Pulmonary artery endothelial cell (primary cell): ENCODE measurements around the gene MCM5. TPM values are rescaled to one million over a fixed set of nuclear protein-coding genes. Genes with fewer than 3 reads are reported as not detected.
"Not testable (repeated sequence)": the region's sequence is repeated elsewhere in the genome, so short reads cannot be mapped to it uniquely, and the experiment has no call there.

ENCODE experiments used
- DNase-seq: peaks from one replicate; pipeline ENCODE4 v3.0.0-alpha.2; 2011; ENCODE audit warnings: low read depth, low spot score
- total RNA-seq: library from RNA; depleted of rRNA; stranded (reverse); fragments of >200 nt; gene quantifications from 2 replicates; pipeline ENCODE4 v1.2.3, GENCODE V29; 2014

The MCM5 gene
- total RNA-seq, 1 donor from 2014 or later = 99.3 TPM

- DNase-seq = no peak
Measured at GRCh38 chr22:35470903-35471321, 71.0 kb downstream of the MCM5 start.

- DNase-seq = not testable (repeated sequence)
Measured at GRCh38 chr22:35471566-35471965, 71.6 kb downstream of the MCM5 start.

GRCh38 chr22:35472488-35472887 lies 72.5 kb downstream of the MCM5 start:
- DNase-seq = no peak

DNA sequence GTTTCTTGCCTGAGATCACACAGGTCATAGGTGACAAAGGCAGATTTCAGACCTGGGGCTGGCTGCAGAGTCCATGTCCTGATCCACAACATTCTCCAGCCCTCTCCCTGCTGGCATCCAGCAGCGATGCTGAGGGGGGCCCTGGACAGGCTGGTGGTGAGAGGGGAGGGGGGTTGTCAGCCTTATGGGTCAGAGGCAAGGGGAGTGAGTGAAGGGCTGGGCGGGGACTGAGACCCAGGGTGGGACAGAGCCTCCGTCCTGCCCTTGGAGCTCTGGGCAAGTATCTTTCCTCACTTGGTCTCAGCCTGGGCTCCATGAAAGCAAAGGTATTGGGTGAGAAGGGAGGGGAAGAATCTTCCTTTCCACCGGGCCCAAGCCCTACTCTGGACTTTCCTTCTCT lies 74.0 kb downstream of the MCM5 start:
- DNase-seq = no peak

Other genes starting within 250 kb of the MCM5 start
- gene HMGXB4, start 142.6 kb upstream of the MCM5 start, total RNA-seq = 17.5 and 21.4 TPM in 2 replicates
- 16.6 and 19.4 TPM in 2 replicates for gene TOM1, start 100.2 kb upstream of the MCM5 start, total RNA-seq
- 49.0 and 86.4 TPM in 2 replicates for gene HMOX1, start 19.0 kb upstream of the MCM5 start, total RNA-seq
- gene RASD2, start 140.7 kb downstream of the MCM5 start, total RNA-seq = not detected in 2 replicates
- not detected in 2 replicates for gene MB, start 217.2 kb downstream of the MCM5 start, total RNA-seq
- 5.1 and 8.7 TPM in 2 replicates for gene APOL6, start 248.3 kb downstream of the MCM5 start, total RNA-seq